Posterior vena cava (tissue), 2 donors: ENCODE measurements around the gene SH3RF3. TPM values are rescaled to one million over a fixed set of nuclear protein-coding genes. Genes with fewer than 3 reads are reported as not detected.

Source experiments
- DNase-seq: peaks from one replicate; pipeline ENCODE4 v3.0.0-alpha.2; 2020; ENCODE audit warnings: low spot score
- intact Hi-C, 2 donors: fragments of 100-400 bp; cut with DNase I; formaldehyde crosslinking; loops; one replicate each; pipeline versions ENCODE4 v1.14.1 to v1.14.2; 2022 to 2023
- total RNA-seq, 2 donors: library from RNA; stranded (reverse); fragmentation: NEBNext Ultra II Directional; extraction: Animal tissue kit (Norgen Biotek cat#: 25700); gene quantifications; one replicate each; pipeline ENCODE4 v1.2.1, GENCODE V29; 2021
- donor health status: DM: yes; HTN: yes; CAD: no.
- donor health status: DM: yes; HTN: yes; CAD: no.

Gene SH3RF3
- total RNA-seq, 2 donors from 2014 or later = 10.1 to 14.1 TPM

DNA sequence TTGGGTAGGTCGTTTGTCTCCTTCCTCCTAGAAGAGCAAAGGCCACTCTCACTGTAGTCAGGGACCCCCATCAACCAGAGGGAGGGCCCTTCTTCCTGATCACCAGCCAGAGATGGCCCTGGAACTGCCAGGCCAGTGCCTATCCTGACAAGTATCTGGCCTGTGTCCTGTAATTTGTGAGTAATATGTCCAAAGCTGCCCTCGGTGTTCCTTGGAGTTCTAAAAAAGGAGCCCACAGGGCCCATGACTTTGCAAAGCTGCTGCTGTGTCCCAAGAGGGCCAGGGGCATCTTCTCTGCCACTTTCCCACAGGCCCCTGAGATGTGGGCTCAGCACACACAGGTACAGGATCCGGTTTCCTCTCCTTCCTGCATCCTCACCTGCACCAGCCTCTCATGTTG lies 272.4 kb downstream of the SH3RF3 start:
- intact Hi-C loops = no loop called here
- DNase-seq = no peak

DNA sequence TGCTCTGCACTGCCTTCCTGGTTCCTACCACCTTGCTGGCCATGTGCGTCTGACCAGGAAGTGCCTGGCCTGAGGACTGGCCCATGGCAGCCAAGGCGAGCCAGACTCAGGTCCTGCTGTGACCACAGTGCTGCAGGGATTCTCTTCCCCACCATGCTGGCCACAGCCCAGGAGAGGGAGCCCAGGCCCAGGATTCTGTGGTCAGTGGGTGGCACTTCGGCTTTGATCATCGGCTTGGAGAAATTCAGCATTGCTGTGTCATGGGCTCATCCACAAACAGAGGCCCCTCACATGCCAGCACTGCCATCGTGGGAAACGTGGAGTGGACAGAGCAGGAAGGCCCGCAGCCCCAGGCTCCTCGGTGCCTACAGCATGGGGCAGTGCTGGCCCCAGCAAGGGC lies 273.2 kb downstream of the SH3RF3 start:
- DNase-seq = no peak
- intact Hi-C loops = no loop called here

DNA sequence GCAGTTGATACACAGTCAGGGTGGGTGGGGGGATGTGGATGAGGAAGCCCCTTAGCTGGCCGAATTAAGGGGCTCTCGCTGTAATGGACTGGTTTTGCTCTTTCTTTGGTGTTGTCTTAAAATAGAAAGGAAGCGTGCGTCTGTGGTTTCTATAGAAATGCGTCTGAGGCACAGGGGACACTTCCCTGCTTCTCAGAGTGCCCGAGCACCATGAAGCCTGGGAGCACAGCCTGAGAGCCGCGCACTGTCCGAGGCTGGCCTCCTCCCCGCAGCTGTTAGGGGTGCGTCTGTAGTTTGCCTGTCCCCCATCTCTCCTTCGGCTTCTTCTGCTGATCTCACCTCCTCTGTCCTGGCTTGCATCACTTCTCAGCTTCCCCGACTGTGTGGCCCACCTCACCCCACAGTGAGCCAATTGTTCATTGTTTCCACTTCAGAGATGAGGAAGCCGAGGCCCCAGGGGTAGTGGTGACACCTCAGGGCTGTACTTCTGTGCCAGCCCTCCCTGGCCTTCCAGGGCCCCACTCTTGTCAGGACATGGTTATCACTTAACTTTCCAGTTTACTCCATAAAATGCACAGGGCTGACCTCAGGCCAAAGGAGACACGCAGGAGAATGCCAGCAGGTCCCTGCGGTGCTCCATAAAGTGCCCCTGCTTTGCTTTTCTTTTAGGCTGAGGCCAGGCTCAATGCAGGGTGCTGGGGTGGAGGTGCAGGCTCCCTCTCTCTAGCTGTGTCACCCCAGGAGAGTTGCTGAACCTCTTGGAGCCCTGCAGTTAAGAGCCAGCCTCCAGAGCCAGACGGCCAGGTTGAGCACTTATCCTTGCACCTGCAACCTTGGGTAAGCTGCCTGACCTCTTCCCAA lies 274.2 kb downstream of the SH3RF3 start:
- intact Hi-C loops = no loop called here
- no peak for DNase-seq

DNA sequence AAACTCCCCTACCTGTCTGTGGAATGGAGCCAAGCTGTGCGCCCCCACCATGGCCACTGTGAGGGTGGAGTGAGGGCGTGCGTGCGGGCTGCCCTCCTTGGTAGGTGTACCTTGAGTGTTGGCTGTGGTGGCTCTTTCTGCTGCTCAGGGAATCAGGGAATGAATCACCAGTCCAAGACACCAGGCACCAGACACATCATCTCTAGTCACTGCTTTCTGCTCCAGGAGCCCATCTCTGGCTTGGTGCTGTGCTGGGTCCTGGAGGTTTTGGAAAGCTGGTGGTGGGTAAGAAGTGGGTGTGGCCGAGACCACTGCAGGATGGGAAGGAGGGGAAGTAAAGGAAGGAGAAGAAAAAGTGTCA lies 274.8 kb downstream of the SH3RF3 start:
- DNase-seq = no peak
- intact Hi-C loops = no loop called here

DNA sequence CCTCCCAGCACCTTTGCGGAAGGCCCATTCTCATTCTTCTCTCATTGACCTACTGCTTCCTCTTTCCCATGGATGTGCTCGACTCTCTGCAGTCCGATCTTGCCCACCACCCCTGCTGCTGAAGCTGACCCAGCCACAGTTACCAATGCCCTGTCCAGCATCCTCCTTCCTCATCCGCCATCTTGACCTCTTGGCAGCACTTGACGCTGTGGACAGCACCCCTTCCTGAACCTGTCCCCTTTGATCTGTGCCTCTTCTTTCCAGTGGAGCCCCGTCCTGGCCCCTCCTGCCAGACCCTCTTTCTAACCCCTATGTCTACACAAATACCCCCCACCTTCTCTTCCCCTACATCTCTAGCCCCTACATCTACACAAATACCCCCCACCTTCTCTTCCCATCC lies 275.7 kb downstream of the SH3RF3 start:
- no peak for DNase-seq
- intact Hi-C loops = no loop called here

DNA sequence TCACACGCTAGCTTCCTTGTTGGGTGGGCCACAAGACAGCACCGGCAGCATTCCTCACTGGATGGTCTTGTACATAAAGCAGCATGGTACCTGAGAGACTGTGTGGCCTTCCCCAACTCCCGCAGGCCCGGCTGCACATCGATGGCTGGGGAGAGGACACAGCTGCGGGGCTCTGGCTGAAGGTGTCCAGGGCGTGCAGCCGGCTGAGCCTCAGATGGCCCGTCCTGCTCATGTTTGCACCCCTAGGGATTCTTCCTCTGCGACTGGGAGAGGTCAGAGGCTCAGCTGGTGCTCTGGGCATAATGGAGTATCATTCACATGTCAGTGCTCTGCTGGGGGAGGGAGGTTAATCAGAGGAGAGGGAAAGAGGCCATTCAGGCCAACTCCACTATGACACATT lies 276.9 kb downstream of the SH3RF3 start:
- DNase-seq = no peak
- intact Hi-C loops = no loop called here

DNA sequence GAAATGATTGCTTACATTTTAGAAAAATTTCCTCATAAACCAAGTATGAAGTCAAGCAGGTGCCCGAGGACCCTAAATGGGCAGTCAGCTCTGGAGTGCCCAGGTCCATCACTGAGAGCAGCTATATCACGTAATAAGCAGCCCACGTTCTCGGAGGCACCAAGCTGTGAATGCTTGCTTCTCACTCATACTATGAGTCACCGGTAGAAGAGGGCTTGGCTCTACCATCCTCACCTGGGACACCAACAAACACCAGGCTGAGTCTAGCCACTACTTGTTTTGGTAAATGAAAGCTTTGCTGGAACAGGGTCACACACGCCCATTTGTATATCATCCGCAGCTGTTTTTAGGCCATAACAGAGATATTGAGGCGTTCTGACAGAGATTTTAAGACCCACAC lies 277.3 kb downstream of the SH3RF3 start:
- intact Hi-C loops = no loop called here

DNA sequence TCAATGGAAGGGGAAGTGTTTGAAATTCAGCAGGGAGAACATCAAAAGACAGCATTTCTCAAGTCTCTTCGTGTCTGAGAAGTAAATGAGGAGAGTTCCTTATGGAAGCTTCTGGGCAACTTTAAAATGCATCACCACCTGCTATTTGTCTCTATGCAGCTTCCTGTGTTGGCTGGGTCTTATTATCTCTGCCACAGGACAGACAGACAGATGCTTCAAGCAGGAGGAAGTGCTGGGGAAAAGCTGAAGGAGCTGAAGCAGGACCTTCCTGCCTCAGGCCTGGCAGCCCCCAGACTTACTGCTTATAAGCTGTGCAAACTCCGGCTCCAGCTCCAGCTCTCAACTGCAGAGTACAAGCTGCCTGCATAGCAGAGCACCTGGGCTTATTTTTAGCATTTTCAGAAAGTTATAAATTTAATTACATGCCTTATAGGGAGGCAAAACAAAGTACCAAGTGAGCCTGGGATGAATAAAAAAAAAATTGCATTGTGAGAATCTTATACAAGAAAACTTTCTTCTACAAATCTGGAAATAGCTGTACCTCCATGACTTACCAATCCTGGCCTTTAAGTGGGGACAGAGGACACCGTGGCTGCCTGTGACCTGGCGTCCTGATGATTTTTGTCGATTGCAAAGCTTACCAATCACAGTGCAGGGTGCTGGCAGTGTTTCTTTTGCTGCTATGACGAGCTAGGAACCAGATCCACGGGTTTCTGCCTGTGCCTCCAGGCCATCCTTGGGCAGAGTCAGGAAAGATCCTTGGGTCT lies 278.5 kb downstream of the SH3RF3 start:
- intact Hi-C loops = no loop called here
- no peak for DNase-seq

More for the DNA sequence above, 277.3 kb downstream of the SH3RF3 start:
- DNase-seq = no peak

DNA sequence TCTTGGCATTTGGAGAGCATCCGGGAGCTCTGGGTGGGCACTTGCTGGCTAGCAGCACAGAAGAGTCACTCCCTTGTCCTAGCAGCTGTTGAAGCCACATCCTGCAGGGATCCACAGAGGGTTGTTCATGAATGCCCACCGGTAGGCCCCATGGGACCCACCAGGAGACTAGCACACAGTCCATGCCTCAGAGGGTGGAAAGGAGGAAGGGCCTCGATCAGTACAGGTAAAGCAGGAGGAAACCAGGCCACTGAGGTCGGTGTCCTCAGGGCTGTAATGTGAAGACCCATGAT lies 279.0 kb downstream of the SH3RF3 start:
- intact Hi-C loops = no loop called here
- no peak for DNase-seq

DNA sequence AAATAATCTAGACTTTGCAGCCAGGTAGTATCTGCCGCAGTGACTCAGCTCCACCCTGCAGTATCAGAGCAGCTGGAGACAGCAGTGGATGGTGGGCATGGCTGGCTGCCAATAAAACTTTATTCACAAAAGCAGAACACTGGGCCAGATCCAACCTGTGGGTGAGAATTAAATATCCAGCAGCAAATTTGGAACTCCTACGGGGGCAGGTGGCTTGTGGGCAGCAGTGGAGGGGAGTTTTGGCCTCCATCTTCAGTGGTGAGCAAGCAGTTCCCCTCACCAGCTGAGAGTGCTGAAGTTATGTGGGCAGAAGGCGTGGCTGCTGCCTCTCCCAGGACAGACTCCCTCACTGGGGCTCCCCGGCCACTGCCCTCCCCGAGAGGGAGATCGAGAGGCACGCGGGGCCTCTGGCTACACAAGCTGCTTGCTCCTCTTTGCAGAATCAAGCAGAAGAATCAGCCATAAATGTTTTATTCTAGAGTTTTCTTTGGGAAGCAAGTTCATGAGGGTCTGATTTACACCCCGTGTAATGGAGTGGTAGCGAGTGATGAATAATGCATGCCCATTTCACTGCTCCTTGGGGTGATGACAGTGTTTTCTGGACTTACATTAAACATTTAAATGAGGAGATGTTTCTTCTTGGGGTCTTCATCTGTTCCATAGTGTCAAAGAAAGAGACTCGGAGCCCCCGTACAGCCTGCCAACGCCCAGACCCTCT lies 280.5 kb downstream of the SH3RF3 start:
- DNase-seq = no peak
- intact Hi-C loops = no loop called here

DNA sequence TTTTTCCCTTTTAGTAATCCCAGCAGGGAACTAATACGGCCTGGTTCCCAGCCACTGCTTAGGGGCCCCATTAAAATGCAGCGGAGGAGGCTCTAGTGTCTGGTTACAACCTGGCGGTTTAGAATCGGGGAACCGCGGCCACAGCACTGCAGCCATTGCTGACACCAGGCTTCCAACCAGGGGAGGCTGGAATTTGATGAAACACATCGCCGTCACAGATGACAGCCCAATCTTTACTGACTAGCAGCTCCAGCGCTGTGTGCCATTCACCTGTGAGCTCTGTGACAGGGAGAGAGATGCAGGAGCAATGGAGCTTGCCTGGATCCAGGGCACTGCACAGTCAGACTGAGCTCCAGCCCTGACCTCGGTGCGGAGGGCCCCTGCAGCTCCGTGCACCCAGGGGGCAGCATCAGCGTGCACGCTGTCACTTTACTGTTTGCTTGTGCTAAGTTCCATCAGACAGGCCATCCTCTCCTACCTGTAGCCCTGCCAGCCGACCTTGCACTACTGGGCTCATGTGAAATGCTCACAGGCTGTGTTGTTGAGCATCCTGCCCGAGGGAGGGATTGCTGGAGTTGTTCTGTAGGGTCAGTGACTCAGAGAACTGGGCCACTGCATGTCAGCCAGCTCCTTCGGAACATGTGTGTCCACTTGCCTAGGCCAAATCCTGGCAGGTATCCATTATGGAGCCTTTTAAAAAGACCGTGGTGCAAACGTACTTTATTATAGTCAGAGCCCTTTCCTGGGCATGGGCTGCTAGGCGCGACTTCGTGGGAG lies 281.2 kb downstream of the SH3RF3 start:
- no peak for DNase-seq
- intact Hi-C loops = no loop called here

DNA sequence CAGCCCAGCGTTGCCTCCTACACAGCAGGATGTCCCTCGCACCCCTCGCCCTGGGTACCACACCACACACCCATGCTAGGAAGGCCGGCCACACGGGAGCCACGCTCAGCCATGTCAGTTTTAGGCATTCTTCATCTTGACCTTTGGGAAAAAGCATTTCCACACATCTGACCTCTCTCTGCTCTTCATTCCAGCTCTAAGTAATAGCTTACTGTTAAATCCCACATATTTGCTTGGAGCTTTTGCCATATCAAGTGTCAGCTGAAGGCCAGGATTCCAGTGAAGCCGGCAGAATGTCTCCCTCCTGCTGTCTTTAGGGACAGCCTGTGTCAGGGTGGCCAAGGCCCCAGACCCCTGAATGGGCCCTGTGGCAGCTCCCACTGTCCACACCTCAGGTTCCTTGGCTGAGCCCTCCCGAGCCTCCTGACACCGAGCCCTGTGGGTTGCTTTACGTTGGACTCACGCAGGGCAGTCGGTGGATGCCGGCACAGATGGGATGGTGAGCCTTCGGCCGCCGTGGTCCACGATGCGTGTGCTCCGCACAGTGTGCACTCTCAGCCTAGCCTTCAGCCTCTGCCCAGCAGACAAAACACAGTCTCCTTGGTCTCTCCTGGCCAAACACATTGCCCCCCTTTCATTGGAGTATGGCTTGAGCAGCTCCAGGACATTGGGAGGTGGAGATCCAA lies 282.8 kb downstream of the SH3RF3 start:
- DNase-seq = no peak
- intact Hi-C loops = no loop called here

DNA sequence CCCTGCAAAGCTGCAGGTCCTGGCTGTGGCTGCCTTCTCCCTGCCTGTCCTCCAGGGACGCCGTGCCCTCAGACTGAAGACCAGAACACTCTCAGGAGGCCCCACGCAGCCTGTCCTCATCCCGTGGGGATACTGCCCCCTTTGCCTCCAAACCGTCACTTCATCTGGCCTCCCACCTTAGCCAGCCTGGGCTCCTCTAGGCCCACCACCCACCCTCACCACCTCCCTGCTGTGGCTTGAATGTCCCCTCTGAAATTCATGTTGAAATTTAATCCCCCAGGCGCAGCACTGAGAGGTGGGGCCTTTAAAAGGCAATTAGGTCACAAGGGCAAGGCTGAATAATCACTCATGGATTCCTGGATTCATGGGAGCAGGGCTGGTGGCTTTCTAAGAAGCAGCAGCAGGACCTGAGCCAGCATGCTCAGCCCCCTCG lies 286.6 kb downstream of the SH3RF3 start:
- intact Hi-C loops = no loop called here
- no peak for DNase-seq

DNA sequence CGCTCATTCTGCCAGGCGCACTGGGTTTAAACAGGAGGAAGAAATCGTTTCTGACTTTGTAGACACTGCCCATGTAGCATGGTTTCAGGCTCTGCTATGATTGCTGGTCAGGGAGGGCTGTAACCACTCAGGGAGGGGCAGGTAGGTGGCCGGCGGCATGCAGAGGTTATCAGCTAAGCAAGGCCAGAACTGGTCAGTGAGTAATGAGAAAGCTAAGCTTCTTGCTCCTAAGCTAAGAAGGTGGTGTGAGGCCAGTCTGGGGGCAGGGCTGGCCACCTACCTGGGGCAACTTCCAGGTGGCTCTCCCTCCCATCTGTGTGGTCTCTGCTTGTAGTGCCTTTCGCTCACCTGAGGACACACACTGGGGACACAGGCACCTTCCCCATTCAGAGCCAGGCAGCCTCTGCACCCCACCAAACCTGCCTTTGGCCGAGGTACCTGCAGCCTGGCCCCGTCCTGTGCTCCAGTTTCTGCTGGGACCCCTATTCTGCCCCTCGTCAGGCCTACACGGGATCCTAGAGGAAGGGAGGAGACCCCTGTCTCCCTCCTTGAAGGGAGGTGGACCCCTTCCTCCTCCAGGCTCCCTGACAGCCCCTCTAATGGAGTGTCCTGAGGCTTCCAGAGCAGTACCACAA lies 288.8 kb downstream of the SH3RF3 start:
- peak; percentile 41 for DNase-seq
- intact Hi-C loops = no loop called here

DNA sequence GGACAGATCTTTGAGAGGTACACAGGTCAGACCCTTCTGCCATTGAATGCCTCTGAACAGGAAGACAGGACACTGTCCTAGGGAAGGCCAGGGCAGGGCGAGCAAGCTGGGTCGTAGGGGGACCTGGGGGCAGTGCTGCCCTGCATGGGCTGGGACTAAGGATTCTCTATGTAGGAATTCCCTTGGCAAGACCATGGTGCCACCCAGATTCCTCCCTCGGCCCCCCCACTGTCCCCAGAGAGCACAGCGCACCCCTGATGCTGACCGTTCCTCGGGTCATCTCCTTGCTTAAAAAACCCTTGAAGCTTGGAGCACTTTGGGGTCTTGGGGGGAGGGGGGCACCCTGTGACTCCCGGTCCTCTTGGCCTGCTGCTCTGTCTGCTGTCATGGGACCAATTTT lies 289.7 kb downstream of the SH3RF3 start:
- intact Hi-C loops = no loop called here
- peak; percentile 45 for DNase-seq

DNA sequence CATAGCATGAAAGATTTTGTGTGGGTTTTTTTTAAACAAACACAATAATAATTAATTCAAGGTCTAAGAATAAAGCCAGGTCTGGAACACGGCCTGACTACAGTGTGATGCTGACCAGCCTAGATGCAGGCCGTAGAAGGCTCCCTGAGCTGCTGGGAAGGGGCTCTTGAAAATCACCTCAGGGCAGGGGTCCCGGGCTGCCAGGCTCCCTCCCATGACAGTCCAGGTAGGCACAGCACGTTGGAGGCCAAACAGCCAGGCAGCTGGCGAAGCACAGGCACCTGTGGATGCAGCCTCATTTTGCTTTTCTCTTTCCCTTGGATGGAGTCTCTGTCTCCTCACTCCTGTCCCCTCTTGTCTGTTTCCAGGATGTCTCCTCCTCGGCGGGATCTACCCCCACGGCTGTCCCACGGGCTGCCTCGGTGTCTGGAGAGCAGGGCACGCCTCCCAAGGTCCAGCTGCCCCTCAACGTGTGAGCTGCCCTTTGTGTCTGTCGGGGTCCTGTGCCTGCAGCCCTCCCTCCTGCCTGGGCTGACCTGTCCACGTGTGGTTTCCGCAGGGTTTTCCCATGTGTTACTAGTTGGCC lies 290.3 kb downstream of the SH3RF3 start:
- peak; percentile 77 for DNase-seq
- intact Hi-C loops = no loop called here

DNA sequence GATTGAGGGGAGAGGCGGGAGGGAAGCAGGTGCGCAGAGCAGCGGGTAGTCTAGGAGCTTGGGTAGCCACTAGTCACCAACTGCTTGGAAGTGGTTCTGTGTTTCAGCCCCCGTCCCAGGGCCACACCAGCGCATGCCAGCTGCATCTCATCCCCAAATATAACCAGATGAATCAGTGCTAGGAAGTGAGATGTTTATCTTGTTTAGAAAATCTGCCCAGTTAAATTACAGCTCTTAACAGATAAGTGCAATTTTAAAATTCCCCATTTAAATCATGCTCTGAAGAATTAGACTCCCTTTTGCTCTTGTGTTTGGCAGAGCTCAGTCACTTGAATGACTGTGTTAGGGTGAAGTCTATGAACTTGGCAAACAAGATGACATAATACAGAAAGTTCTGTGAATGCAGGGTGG lies 291.0 kb downstream of the SH3RF3 start:
- intact Hi-C loops = no loop called here
- DNase-seq = peak; percentile 75

DNA sequence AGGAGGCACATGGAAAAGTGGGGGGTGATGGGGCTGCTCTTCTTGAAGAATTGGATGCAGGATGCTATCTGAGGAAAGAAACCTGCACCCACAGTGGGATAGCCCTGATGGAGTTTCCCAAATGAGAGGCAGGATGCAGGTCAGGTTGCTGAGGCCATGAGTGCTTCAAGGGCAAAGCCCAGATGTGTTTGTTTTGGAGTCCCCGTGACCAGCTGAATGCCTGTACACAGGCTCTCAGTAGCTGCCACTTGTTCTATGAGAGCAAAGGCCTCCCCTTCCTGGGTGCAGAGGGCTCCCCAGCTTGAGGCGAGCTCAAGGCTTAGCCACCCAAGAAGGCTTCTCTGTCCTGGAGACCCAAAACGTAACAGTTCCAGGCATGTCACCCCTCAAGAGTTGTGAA lies 292.1 kb downstream of the SH3RF3 start:
- intact Hi-C loops = no loop called here
- DNase-seq = peak; percentile 40
